Stimulated activated CD4-positive, alpha-beta T cell treated with anti-CD3 and anti-CD28 coated beads, Interleukin-2, amount 100 ng/mL, for 4 hours (primary cell): ENCODE results near the gene OR51B2.
"Not testable (repeated sequence)": the region's sequence is repeated elsewhere in the genome, so short reads cannot be mapped to it uniquely, and the experiment has no call there.

Source experiments
- DNase-seq: peaks from one replicate; pipeline ENCODE4 v3.0.0-alpha.2; 2020; ENCODE audit warnings: low read depth

OR51B2 gene, protein sequence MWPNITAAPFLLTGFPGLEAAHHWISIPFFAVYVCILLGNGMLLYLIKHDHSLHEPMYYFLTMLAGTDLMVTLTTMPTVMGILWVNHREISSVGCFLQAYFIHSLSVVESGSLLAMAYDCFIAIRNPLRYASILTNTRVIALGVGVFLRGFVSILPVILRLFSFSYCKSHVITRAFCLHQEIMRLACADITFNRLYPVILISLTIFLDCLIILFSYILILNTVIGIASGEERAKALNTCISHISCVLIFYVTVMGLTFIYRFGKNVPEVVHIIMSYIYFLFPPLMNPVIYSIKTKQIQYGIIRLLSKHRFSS

GRCh38 chr11:5324197-5324596 is at the start of gene OR51B2:
Gene OR51B2, minus strand, starts transcription at chr11:5324297. Its CDS starts 0 bp downstream, at chr11:5324297.
- no peak for DNase-seq

DNA sequence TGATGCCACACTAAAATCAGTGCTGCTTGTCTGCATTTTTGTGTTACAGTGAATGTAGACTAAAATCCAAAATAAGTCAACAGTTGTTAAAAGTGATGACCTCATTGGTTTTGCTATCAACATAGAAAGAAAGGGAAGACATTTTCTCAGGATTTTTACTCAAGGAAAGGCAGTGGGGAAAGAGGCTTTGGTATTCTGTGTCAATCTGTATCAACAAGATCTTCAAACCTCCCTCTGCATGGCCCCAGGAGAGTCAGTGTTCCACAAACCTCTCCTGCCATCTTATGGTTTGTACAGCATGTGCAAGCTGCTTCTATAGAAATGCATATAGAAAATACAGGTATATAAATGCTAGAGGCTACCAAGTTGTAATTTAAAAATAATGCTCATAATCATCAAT is 45.7 kb upstream of the OR51B2 start:
- no peak for DNase-seq

DNA sequence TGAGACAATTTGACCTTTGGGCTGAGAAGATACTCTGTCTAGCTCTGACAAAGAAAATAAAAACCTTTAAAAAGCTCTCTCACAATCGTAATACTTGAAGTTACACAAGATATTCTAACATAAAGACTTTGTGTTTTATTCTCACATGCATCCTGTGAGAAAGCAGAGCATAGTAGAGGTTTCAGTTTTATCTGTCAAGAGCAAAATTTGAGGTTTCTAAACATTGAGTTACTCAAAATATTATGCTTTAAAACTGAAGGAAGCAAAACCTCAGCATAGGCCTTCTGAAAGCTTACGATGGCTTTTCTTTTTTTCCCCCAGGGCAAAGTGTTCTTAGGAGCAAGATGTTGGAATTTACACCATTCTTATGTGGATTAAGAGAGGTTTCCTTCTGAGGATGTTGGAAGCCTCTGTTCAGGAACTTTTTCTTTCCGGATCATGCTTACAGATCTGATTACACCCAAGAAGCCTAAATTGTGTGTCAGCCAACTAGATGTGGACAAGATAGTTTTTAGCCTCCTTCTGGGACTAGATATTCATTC is 44.5 kb upstream of the OR51B2 start:
- DNase-seq = no peak

DNA sequence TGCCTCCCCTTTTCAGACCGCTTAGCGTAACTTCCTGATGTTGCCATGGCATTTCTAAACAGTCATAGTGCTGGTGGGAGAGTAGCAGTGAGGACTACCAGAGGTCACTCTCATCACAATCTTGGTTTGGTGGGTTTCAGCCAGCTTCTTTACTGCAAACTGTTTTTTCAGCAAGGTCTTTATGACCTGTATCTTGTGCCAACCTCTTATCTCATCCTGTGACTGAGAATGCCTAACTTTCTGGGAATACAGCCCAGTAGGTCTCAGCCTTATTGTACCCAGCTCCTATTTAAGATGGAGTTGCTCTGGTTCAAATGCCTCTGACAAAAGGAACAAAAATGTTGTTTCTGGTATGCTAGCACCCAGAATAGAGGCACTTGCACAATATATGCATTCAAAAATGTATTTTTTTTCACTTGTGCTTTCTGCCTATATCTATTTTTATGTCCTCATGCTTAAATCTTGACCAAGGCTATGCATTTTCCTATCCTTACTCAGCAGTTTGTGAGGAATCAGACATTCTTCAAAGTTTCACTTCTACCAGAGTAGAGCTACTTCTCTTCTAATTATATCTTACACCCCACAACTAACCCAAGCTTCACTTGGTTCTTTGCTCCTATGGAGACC is 43.5 kb upstream of the OR51B2 start:
- no peak for DNase-seq

GRCh38 chr11:5366856-5367255 is 42.8 kb upstream of the OR51B2 start:
- DNase-seq = no peak

- not testable (repeated sequence) for DNase-seq
Observed at GRCh38 chr11:5366365-5366764, 42.3 kb upstream of the OR51B2 start.

- DNase-seq = no peak
Observed at GRCh38 chr11:5364214-5364613, 40.1 kb upstream of the OR51B2 start.

DNA sequence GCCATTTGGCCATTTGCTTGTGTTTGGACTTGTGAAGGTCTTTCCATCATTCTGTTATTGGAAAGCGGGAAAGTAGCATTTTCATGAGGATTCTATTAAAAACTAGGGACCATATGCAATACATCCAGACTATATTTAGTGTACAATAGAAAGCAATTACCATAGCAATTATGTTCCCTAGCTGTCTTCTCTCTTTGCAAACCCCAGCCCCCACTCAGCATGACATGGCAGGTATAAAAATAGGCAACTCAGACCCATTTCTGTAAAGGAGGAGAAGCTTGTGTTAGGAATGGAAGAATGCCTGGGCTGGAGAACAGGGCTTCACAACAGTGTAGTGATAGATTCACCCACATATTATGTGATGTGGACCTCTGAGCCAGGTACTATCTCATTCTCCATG is 39.6 kb upstream of the OR51B2 start:
- DNase-seq = no peak

DNA sequence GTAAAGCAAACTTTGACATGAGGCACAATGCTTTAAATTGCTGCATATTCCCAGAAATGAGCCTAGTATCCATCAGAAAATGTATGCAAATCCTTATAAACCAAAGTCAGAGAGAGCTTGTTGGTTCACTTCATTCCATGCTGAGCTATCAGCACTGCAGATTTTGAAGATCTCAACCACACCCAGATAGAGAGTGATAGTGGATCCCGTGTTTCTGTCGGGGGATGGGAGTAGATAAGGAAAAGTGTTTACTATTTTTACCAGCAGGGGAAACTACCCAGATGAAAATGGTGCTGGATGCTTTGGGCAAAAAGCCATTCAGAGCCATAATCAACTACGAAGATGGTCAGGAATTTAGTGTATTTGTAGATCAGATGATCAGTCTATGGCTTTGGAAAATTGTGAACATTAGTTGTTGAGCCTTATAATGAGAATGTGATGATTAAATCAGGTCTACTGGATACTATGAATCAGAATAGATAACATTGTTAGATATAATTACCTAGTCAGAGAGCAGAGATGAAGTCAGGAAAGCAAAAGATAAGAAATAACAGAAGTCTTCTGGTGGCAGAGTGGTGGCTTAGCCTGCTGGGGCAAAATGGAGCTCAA is 38.0 kb upstream of the OR51B2 start:
- DNase-seq = no peak

DNA sequence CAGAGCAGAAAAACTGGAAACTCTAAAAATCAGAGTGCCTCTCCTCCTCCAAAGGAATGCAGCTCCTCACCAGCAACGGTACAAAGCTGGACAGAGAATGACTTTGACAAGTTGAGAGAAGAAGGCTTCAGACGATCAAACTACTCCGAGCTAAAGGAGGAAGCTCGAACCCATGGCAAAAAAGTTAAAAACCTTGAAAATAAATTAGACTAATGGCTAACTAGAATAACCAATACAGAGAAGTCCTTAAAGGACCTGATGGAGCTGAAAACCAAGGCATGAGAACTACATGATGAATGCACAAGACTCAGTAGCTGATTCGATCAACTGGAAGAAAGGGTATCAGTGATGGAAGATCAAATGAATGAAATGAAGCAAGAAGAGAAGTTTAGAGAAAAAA is 31.9 kb upstream of the OR51B2 start:
- not testable (repeated sequence) for DNase-seq

DNA sequence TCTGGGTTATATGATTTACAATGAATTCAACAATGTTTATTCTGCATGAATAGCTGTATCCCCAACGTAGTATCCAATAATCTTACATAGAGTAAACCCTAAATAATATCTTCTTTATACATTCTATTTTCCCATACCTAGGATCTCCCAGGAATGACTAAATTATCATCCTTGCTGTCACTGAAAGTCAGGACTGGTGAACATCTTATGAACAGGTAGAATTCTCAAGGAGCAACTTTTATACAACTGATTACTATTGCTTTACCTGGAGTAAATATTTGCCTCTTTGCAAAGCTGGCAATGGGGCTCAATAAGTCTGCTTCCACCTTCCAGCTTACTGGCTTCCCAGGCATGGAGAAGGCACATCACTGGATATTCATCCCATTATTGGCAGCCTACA is 27.1 kb upstream of the OR51B2 start, which contains the start of gene OR51B6:
OR51B6 (plus strand) TSS at position 301 of the 400 bp plus-strand sequence; CDS start at position 301, 0 bp downstream.
- DNase-seq = no peak

DNA sequence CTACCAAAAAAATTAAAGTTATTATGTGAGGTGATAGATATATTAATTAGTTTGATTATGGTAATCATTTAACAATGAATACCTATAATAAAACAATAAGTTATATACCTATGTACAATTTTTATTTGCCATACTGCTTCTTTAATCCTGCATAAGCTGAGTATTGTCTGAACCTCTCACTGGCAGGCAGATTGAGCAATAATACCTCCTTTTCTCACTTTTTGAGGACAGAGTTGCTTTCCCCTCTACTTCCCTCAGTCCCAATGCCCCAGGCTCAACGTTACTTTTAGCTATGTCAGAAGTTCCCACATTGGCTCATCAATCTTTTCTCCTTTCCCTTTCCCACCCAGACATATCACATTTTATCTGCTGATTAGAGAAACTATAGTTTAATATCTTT is 25.5 kb upstream of the OR51B2 start:
- no peak for DNase-seq

GRCh38 chr11:5348551-5349194 is 24.6 kb upstream of the OR51B2 start:
- no peak for DNase-seq

GRCh38 chr11:5345831-5346230 is 21.7 kb upstream of the OR51B2 start:
- no peak for DNase-seq

GRCh38 chr11:5343474-5344335 is 19.6 kb upstream of the OR51B2 start, which contains the start of gene OR51B5:
Gene OR51B5, minus strand, starts transcription at chr11:5343524. Its CDS starts 0 bp downstream, at chr11:5343524.
- DNase-seq = no peak

GRCh38 chr11:5339771-5340322 is 15.8 kb upstream of the OR51B2 start:
- DNase-seq = no peak

- not testable (repeated sequence) for DNase-seq
Observed at GRCh38 chr11:5337253-5337652, 13.2 kb upstream of the OR51B2 start.

GRCh38 chr11:5336331-5336730 is 12.2 kb upstream of the OR51B2 start:
- DNase-seq = no peak

DNA sequence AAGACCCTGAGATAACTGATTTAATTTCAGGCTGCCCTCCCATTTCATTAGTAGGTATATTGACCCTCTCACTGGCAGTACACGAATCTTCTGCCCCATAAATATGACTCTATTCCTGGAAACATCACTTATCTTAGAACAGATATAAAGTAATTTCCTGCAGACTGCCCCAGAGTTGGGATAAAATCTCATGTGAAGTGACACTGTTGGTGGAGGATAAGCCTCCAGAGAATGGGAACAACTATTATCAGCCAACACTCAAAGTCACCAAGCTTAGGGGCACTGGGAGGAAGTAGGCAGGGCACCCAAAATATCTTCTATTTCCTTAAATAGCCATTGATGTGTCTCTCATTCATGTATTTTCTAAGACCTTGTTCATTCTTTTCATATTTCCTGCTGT is 11.1 kb upstream of the OR51B2 start:
- no peak for DNase-seq

GRCh38 chr11:5317292-5317691 is 6.8 kb downstream of the OR51B2 start:
- no peak for DNase-seq
